Cerebellar cortex (tissue), 1 donor: ENCODE data around the gene RDH12.
"Not testable (repeated sequence)": the region's sequence is repeated elsewhere in the genome, so short reads cannot be mapped to it uniquely, and the experiment has no call there.

Experiments
- DNase-seq: peaks from one replicate; pipeline ENCODE4 v3.0.0-alpha.2; 2015; ENCODE audit warnings: low spot score

RDH12 gene

GRCh38 chr14:67701492-67701891 lies at the start of gene RDH12:
Gene RDH12, plus strand, starts transcription at chr14:67701886. Its CDS starts 20,757 bp downstream, at chr14:67722643.
- not testable (repeated sequence) for DNase-seq

DNA sequence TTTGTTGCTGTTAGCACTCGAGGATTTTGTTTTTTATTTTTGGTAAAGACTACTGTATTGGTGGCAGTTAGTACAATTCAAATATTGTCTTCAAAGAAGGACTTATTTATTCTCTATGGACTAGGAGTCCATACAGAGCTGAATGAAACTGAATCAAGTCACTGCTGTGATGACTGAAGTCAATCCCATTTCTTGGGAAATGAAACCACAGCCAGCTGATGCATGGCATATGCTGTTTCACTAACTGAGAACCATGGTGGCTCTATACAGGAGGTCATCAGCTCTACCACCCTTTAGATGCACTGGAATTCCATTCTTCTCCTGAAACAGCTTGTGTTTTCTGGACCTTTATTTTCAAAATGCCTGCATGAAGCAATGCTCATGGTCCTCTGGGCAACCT lies 49.5 kb upstream of the RDH12 start:
- no peak for DNase-seq

GRCh38 chr14:67653651-67654280 lies 47.9 kb upstream of the RDH12 start:
- DNase-seq: no peak

- DNase-seq: no peak
Observed at GRCh38 chr14:67663633-67664032, 38.1 kb upstream of the RDH12 start.

- DNase-seq: no peak
Observed at GRCh38 chr14:67665868-67666267, 35.8 kb upstream of the RDH12 start.

- peak; percentile 78 for DNase-seq
Observed at GRCh38 chr14:67666750-67667449, 34.8 kb upstream of the RDH12 start.

- DNase-seq: no peak
Observed at GRCh38 chr14:67668559-67668958, 33.1 kb upstream of the RDH12 start.

- no peak for DNase-seq
Observed at GRCh38 chr14:67673451-67673850, 28.2 kb upstream of the RDH12 start.

DNA sequence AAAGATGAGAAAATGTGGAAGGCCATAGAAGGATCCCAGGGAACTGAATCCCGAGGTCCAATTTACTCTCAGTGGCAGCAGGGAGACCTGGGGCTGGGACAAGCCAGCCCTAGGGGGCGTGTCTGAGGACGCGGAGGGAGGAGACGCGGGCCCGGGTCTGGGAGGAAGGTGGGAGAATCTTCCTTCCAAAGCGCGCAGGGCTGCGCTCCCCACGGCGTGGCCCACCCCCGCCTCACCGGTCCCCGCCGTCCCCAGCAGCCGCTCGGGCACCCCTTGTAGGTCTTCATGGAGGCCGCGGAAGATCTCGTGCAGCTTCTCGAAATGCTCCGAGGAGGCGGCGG lies 27.6 kb upstream of the RDH12 start:
- peak; percentile 73 for DNase-seq

DNA sequence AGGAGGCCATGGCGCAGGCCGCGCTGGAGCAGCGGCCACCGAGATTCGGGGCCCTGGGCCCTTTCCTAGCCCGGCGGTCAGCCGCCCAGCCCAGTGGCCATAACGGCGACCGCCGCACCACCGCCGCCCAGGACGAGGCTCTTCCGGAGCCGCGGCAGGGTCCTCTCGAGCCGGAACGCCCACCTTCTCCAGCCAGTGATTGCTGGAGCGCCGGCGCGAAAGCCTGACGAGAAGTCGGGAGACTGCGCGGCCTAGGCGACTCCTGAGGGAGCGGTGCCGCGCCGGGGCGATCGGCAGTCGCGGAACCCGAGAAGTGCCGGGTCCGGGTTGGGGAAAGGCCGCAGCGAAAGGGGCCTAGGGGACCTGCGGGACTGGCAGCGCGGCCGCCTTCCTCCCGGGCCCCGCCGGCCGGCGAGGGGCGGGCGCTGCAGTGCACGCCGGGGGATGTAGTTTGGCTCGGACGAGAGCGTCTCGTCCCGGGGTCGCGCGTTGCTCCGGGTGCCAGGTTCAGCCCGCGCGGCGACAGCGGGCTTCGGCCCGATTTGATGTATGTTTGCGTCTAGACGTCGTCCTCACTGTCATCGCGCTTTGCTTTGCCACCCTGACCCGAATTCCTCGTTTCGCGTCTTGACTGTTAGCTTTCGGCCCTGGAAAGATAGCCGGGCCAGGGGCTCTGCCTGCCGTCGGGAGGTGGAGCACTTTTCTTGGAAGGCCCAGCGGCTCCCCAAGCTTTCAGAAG lies 27.0 kb upstream of the RDH12 start, which contains the start of gene VTI1B:
VTI1B (minus strand) TSS at position 153 of the 739 bp plus-strand sequence; CDS start at position 10, 143 bp downstream.
- peak; percentile 77 for DNase-seq

DNA sequence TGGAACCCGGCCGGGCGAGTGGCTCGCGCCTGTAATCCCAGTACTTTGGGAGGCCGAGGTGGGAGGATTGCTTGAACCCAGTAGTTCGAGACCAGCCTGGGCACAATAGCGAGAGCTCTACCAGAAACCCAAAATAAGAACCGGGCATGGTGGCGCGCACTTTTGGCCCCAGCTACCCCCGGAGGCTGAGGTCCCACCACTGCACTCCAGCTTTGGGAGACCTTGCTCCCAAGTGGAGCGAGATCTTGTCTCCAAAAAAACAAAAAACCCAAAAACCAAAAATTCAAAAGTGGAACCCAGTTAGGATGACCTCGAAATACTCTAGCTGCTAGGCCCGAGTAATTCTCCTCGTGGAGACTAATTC lies 26.5 kb upstream of the RDH12 start:
- DNase-seq: no peak

GRCh38 chr14:67679006-67679405 lies 22.7 kb upstream of the RDH12 start:
- no peak for DNase-seq

GRCh38 chr14:67680121-67680602 lies 21.5 kb upstream of the RDH12 start:
- no peak for DNase-seq

DNA sequence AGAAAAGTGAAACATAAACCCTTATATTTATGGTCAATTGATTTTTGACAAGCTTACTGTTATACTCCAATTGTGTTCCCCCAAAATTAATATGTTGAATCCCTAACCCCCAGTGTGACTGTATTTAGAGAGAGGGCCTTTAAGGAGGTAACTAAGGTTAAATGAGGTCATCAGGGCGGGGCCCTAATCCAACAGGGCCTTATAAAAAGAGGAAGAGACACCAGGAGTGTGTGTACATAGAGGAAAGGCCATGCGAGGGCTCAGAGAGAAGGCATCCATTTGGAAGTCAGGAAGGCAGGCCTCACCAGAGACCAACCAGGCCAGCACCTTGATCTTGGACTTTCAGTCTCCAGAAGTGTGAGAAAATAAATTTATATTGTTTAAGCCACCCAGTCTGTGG lies 20.7 kb upstream of the RDH12 start:
- DNase-seq: no peak

DNA sequence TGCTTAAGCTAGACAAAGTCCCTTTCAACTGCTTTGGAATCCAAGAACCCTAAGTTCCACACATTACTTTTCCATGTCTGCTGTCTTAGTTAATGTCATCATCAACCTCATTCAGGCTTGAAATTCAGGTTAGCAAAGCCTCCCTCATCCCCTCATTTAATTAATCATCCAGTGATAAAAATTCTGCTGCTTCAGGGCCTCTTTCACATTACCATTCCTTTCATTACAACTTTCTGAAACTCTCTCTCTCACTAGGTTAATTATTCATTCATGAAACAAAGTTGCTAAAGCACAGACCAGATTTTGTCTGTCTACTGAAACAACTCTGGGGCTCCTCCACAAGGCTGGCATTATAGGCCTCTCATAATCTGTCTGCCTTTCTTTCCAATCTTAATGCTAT lies 17.8 kb upstream of the RDH12 start:
- DNase-seq: no peak

DNA sequence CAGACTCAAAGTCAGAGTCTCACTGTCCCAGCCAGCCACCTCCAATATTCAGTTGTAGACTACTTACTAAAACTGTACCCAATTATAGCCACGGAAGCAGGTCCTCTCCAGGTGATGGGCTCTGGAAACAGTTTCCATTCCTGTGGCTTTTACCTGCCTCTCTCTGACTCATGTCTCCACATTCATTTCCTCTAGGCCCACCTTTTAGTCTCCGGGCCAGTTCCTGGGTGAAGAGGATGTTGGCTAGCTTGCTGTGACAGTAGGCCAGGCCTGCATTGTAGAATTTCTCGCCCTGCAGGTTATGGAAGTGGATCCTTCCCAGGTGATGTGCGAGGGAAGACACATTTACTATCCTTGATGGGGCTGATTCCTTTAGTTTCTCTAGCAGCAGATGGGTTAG lies 11.7 kb upstream of the RDH12 start:
- DNase-seq: no peak

DNA sequence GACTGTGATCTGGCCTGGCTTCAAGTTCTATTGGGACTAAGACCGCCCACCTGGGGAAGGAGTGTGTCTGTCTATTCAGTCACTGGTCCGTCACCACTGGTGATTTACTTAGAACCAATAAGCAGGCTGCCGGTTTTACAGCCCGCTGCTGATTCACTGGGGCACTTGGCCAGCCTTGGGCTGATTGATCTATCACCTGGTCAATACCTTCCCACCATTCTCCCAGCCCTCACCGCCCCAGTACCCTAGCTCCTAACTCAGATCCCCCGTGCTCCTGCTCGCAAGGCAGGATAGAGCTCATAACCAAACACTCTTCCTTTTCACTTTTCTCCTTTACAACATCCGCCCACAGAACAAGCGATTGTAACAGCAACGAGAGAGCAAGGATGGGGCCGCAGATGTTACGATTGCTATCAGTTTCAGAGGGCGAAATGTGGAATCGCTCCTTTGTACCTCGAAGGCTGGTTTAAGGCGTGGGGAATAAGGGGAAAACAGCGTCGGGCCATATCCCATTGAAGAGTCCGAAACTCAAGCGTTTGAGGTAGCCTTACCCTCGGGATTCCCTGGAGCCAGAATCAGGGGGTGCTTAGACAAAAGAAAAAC lies 6.8 kb upstream of the RDH12 start:
- peak; percentile 90 for DNase-seq

GRCh38 chr14:67695394-67695949 lies 6.2 kb upstream of the RDH12 start, which contains the start of gene RDH11:
Gene RDH11, minus strand, starts transcription at chr14:67695764. Its CDS starts 61 bp downstream, at chr14:67695703.
- peak; percentile 94 for DNase-seq

- no peak for DNase-seq
Observed at GRCh38 chr14:67697006-67697405, 4.7 kb upstream of the RDH12 start.

DNA sequence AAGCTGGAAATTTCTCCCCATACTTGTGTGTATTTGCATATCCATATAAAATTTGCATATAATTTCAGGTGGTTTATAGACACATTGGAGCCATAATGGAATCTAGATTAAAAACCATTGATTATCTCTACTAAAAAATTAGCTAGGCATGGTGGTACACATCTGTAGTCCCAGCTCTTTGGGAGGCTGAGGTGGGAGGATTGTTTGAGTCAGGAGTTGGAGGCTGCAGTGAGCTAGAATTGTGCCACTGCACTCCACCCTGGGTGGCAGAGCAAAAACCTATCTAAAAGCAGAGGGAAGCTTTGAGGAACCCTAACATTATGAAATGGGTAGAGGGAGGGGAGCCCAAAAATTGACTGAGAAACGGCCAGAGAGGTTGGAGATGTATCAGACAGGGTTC lies 3.5 kb upstream of the RDH12 start:
- DNase-seq: no peak

DNA sequence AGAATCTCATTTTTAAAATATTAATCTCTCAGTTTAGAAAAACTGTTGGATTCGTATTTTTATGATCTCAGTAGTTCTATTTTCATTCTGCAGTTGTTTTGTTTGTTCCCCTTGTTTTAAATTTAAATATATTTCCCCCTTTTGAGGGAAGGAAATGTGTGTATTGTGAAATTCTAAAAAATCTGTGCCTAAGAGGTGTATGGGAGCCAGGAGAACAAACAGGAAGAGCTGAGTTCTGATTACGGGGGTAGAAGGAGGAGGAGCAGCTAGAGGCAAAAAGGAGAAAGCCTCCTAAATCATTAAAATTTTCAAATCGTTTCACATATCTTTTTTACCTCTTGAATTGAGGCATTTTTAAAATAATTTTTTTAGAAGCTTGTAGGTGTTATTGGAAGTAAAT lies 2.3 kb downstream of the RDH12 start:
- DNase-seq: no peak

GRCh38 chr14:67704484-67705089 lies 2.9 kb downstream of the RDH12 start:
- DNase-seq: peak; percentile 80
